NT2/D1 (cell line): ENCODE results near the gene ASPA.
A peak's percentile ranks its signal among the peaks of the same experiment; 100 is the strongest.

ENCODE experiments used
- DNase-seq: peaks from one replicate; pipeline ENCODE4 v3.0.0-alpha.2; 2011; ENCODE audit warnings: low read depth, low spot score
- H3K27me3 ChIP-seq: 2 replicates; pipeline ENCODE4 v1.6.0; 2011; ENCODE audit warnings: mild to moderate bottlenecking; ENCODE audit not compliant: insufficient read length, insufficient read depth
- H3K36me3 ChIP-seq: 2 replicates; pipeline ENCODE4 v1.6.1; 2011; ENCODE audit warnings: mild to moderate bottlenecking, low read length, mixed read lengths; ENCODE audit not compliant: insufficient read depth, insufficient read length
- H3K4me1 ChIP-seq: 2 replicates; pipeline ENCODE4 v1.5.1; 2011; ENCODE audit not compliant: insufficient read depth, insufficient read length
- H3K4me3 ChIP-seq: 2 replicates; pipeline ENCODE4 v1.5.1; 2011; ENCODE audit warnings: low read depth; ENCODE audit not compliant: insufficient read length
- H3K9ac ChIP-seq: 2 replicates; pipeline ENCODE4 v1.6.0; 2011; ENCODE audit warnings: low read depth; ENCODE audit not compliant: insufficient read length
- H3K9me3 ChIP-seq: 2 replicates; pipeline ENCODE4 v1.5.1; 2011; ENCODE audit warnings: mild to moderate bottlenecking, low read length; ENCODE audit not compliant: insufficient read depth
- SUZ12 ChIP-seq: IDR thresholded peaks from 2 replicates; pipeline ENCODE4 v1.6.1; 2011; ENCODE audit not compliant: insufficient read length, insufficient read depth; ENCODE audit errors: extremely low read depth
- YY1 ChIP-seq: IDR thresholded peaks from 2 replicates; pipeline ENCODE4 v1.6.1; 2011; ENCODE audit not compliant: insufficient read length, insufficient read depth
- ZNF274 ChIP-seq: IDR thresholded peaks from 2 replicates; pipeline ENCODE4 v1.6.1; 2011; ENCODE audit warnings: mild to moderate bottlenecking, low read depth, low read length

The ASPA gene

DNA sequence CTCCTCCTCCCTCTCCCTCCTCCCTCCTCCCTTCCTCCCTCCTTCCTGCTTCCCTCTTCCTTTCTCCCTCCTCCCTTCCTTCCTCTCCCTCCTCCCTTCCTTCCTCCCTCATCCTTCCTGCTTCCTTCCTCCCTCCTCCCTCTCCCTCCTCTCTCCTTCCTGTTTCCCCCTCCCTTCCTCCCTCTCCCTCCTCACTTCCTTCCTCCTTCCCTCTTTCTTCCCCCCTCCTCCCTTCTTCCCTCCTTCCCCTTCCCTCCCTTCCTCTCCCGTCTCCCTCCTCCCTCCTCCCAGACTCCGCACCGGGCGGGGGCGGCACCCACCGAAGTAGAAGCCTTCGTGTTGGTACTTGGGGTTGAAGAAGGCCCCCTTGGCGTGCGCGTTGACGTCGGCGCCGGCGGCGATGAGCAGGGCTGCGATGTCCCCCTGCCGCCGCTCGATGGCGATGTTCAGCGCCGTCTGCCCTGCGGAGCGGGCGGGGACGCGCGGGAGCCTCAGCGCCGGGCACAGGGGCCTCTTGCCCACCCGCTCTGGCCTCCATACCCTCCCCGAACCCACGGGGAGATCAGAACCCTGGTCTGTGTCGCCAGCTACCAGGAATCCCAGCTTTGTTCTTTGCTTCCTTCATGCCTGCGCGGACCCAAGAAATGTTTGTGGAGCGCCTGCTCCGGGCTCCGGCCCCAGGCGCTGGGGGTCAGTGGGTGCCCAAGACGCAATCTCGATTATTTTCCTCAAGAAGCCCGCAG lies 59.6 kb downstream of the ASPA start:
- no peaks in the 10 kb centered on the region for H3K27me3 ChIP-seq
- peaks cover 6% of the 10 kb centered on the region for H3K4me1 ChIP-seq
- peak overlapping the region; percentile 39 for H3K4me3 ChIP-seq
- TF ChIP-seq YY1 (no peak), ZNF274 (no peak), SUZ12 (no peak)
- H3K36me3 ChIP-seq = no peaks in the 10 kb centered on the region
- DNase-seq = peak; percentile 67
- no peaks in the 10 kb centered on the region for H3K9me3 ChIP-seq
- peak overlapping the region; percentile 76 for H3K9ac ChIP-seq

DNA sequence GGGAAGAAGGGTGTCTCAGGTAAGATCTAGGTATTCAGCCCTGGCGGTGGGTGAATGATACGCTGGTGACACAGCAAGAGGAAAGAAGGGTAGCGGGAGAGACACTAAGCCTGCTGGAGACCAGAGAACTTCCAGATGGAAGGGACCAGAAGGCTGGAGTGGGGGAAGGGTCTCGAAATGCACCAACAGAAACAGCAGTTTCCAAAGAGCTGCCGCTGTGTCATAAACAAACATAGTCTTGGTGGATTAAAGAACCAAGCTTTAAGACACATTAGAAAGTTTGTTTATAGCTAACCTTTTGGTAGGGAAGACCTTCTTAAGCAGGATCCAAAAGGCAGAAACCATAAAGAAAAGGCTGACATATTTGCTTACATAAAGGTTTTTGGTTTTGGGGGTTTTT lies 60.9 kb downstream of the ASPA start:
- TF ChIP-seq SUZ12 (no peak), ZNF274 (no peak), YY1 (no peak)
- H3K9ac ChIP-seq = no peak overlapping the region
- H3K4me1 ChIP-seq = peaks cover 3% of the 10 kb centered on the region
- no peaks in the 10 kb centered on the region for H3K27me3 ChIP-seq
- no peaks in the 10 kb centered on the region for H3K36me3 ChIP-seq
- H3K9me3 ChIP-seq = no peaks in the 10 kb centered on the region
- no peak overlapping the region for H3K4me3 ChIP-seq
- no peak for DNase-seq

DNA sequence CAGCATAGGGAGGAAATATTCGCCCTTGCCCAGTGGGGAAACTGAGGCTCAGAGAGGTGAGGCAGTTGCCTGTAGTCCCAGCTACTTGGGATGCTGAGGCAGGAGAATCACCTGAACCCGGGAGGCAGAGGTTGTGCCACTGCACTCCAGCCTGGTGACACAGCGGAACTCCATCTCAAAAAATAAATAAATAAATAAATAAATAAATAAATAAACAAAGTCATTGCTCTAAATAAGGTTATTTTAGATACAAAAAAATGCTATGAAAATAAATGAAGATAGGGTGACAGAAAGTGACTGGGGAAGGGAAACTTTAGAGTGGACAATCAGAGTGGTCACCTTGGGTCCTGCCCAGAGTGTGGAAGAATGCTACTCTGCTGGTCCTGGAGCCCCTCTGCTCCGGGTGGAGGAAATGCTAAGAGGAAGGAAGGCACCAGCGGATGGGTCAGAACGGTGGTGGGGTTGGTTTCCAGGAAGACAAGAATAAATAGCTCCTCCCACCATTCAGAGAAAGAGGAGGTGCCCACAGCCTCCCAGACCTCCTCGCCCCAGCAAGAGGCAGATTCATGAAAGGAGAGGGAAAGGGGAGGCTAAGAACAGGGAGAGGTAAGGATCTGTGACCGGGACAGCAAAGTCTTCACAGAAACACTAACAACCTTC lies 64.2 kb downstream of the ASPA start:
- DNase-seq = no peak
- Histone ChIP-seq H3K4me1 (no peaks in the 10 kb centered on the region), H3K9ac (no peak overlapping the region), H3K4me3 (no peak overlapping the region), H3K36me3 (no peaks in the 10 kb centered on the region), H3K27me3 (no peaks in the 10 kb centered on the region), H3K9me3 (no peaks in the 10 kb centered on the region)
- TF ChIP-seq ZNF274 (no peak), SUZ12 (no peak), YY1 (no peak)

DNA sequence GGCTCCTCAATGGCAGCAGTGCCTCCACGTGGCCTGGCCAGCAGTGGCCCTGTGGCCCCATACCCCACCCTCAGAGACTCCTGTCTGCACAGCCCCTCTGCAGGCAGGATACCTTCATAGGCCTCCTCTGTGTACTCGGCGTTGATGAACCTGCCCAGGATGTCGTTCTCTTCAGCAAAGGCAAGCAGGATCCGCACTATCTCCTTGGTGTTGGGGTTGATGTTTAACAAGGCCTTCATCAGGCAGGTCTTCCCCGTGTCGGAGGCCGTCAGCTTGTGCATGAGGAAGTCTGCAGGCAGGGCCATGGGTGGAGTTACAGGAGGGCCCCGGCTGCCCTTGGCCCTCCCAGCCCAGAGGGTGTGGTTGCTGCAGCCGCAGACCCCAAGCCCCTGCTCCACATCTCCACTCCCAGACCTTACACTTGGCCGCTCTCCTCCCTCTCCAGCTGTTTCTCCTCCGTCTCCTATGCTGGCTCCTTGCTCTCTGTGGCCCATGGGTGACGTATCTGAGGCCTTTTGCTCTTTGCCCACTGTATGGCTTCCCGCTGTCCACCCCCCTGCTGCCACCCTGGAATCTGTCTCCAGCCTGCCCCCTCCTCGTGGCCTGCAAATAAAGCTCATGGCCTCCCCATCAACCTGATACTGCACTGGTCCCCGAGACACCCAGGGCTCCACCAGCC lies 66.8 kb downstream of the ASPA start:
- H3K4me1 ChIP-seq = no peaks in the 10 kb centered on the region
- no peaks in the 10 kb centered on the region for H3K9me3 ChIP-seq
- TF ChIP-seq SUZ12 (no peak), ZNF274 (no peak), YY1 (no peak)
- no peak overlapping the region for H3K9ac ChIP-seq
- DNase-seq = no peak
- H3K4me3 ChIP-seq = no peak overlapping the region
- H3K27me3 ChIP-seq = no peaks in the 10 kb centered on the region
- no peaks in the 10 kb centered on the region for H3K36me3 ChIP-seq

DNA sequence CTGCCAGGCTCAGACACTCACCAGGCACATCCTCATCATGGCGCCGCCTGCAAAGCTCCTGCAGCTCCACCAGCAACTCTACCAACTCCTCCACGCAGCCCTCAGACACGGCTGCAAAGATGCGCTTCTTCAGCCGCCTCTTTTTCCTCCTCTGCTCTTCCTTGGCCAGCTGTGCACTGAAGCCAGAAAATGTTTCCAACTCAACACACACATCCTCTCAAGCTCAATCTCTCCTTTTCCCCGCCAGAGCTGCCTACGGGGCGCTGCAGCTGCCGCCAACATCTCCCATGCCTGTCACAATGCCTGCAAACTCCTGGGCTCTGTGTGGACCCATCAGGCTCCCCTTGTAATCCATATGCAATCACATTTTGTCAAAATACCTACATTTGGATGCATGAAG lies 67.7 kb downstream of the ASPA start:
- TF ChIP-seq YY1 = no peak
- DNase-seq = no peak
- no peak overlapping the region for H3K4me3 ChIP-seq
- H3K9ac ChIP-seq = no peak overlapping the region
- no peaks in the 10 kb centered on the region for H3K36me3 ChIP-seq
- no peaks in the 10 kb centered on the region for H3K9me3 ChIP-seq
- no peaks in the 10 kb centered on the region for H3K27me3 ChIP-seq
- no peaks in the 10 kb centered on the region for H3K4me1 ChIP-seq

DNA sequence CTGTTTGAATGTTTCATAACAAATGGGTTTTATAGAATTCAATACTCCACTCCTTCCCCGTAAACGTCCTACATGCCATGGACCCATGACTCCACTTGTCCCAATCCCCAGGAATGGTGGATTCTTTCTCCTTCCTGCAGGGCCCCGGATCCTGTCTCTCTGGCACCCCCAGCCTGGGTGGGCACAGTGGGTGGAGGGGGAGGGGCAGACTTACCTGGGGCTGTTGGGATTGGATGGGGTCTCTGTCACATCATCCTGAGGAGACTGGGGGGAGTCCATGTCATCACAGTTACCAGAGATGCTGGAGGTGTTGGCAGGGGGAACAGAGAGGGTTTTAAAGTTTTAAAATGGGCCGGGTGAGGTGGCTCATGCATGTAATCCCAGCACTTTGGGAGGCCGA lies 68.6 kb downstream of the ASPA start:
- TF ChIP-seq SUZ12 (no peak), YY1 (no peak), ZNF274 (no peak)
- H3K36me3 ChIP-seq = no peaks in the 10 kb centered on the region
- DNase-seq = no peak

DNA sequence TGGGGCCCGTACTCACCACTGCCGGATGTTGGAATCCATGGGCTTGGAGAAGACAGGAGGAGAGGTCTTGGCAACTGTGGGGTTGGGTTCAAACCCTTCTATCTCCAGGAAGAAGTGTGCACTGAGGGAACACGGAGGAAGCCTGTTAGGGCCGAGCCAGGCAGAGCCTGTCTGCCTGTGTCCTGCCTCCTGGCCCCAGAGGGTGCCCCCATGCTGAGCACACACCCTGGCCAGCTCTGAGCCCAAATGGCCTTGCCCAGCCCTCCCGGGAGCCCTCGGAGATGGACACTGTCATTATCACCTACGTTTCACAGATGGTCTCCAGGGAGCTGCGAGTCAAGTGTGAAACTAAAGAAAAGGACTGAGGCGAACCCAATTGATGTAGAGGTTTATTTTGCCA lies 69.4 kb downstream of the ASPA start:
- no peak for DNase-seq
- no peaks in the 10 kb centered on the region for H3K36me3 ChIP-seq
- H3K4me1 ChIP-seq = no peaks in the 10 kb centered on the region
- no peaks in the 10 kb centered on the region for H3K27me3 ChIP-seq
- TF ChIP-seq SUZ12 = no peak
- no peak for TF ChIP-seq YY1
- TF ChIP-seq ZNF274 = no peak
- no peak overlapping the region for H3K9ac ChIP-seq
- H3K9me3 ChIP-seq = no peaks in the 10 kb centered on the region
- no peak overlapping the region for H3K4me3 ChIP-seq

More for the DNA sequence above, 68.6 kb downstream of the ASPA start:
- Histone ChIP-seq H3K9me3 (no peaks in the 10 kb centered on the region), H3K4me3 (no peak overlapping the region), H3K9ac (no peak overlapping the region), H3K4me1 (no peaks in the 10 kb centered on the region), H3K27me3 (no peaks in the 10 kb centered on the region)
